HuH-7 (cell line): ENCODE measurements around the gene CIROP.
A peak's percentile ranks its signal among the peaks of the same experiment; 100 is the strongest.

Source experiments
- DNase-seq: peaks from one replicate; pipeline ENCODE4 v3.0.0; 2011; ENCODE audit warnings: low spot score

The CIROP gene

GRCh38 chr14:23066855-23067744, 37.7 kb downstream of the CIROP start:
- no peak for DNase-seq

GRCh38 chr14:23066368-23066767, 38.4 kb downstream of the CIROP start:
- DNase-seq: no peak

GRCh38 chr14:23063601-23064000, 41.2 kb downstream of the CIROP start:
- no peak for DNase-seq

- no peak for DNase-seq
These were observed 42.8 kb downstream of the CIROP start for GRCh38 chr14:23062002-23062401.

- DNase-seq: no peak
These were observed 44.1 kb downstream of the CIROP start for GRCh38 chr14:23060536-23061260.

- DNase-seq: no peak
These were observed 45.9 kb downstream of the CIROP start for GRCh38 chr14:23058654-23059504.

- DNase-seq: peak; percentile 96
These were observed 46.8 kb downstream of the CIROP start for GRCh38 chr14:23057757-23058653.

- DNase-seq: peak; percentile 80
These were observed 47.6 kb downstream of the CIROP start, which contains the start of gene CDH24 for GRCh38 chr14:23056956-23057756. Gene CDH24, minus strand, starts transcription at chr14:23057520. Its CDS starts 1,787 bp downstream, at chr14:23055733.

GRCh38 chr14:23056145-23056955, 48.4 kb downstream of the CIROP start:
- peak; percentile 98 for DNase-seq

- no peak for DNase-seq
These were observed 49.1 kb downstream of the CIROP start for GRCh38 chr14:23055621-23056144.

- DNase-seq: no peak
These were observed 49.6 kb downstream of the CIROP start for GRCh38 chr14:23055147-23055550.

- peak; percentile 63 for DNase-seq
These were observed 50.6 kb downstream of the CIROP start for GRCh38 chr14:23054000-23054811.

- no peak for DNase-seq
These were observed 51.4 kb downstream of the CIROP start for GRCh38 chr14:23053426-23053825.

GRCh38 chr14:23052671-23053070, 52.1 kb downstream of the CIROP start:
- no peak for DNase-seq

- peak; percentile 48 for DNase-seq
These were observed 52.6 kb downstream of the CIROP start for GRCh38 chr14:23052182-23052623.

GRCh38 chr14:23051141-23052057, 53.4 kb downstream of the CIROP start:
- no peak for DNase-seq
